Dermis blood vessel endothelial cell (primary cell): ENCODE results near the gene ZFX. TPM values are rescaled to one million over a fixed set of nuclear protein-coding genes. Genes with fewer than 3 reads are reported as not detected.
A peak's percentile ranks its signal among the peaks of the same experiment; 100 is the strongest.

Source experiments
- DNase-seq: peaks from one replicate; pipeline ENCODE4 v3.0.0; 2010
- total RNA-seq: library from RNA; depleted of rRNA; stranded (reverse); fragments of >200 nt; gene quantifications from 2 replicates; pipeline ENCODE4 v1.2.3, GENCODE V29; 2014

ZFX gene
- total RNA-seq, 1 donor from 2014 or later, result 91.2 TPM

DNA sequence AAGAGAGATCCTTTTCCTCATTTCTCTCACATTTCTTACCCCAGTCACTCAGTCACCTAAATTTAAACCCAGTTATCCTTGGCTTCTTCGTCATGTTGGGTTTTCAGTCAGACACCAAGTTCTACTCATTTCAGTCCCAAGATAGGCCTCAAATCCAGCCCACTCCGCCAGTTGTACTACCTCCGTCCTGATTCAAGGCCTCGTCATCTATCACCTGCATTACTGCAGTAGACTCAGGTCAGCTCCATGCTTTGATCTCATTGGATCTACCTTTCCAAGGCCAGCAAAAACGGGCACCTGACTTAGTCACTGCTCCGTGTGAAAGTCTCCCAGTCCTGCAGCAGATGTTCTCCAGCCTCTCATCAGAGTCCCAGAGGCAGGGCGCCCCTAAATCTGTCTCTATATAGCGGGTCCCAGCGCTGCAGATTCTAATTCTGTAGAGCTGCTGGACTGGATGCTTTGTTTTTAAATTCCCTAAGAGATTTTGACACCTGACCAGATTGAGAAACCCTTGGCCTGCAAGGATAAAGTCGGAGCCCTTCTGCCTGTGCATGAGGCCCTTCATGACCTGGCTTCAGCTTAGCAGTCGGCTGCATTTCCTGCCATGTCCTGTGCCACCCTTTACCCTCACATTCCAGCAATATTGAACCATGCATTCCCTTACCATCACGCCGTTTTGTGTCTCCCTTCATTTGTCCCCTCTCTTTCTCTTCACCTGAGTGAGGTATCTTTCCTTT lies 53.7 kb downstream of the ZFX start:
- no peak for DNase-seq

GRCh38 chrX:24204331-24204730 lies 54.8 kb downstream of the ZFX start:
- DNase-seq, result no peak

GRCh38 chrX:24204958-24205357 lies 55.4 kb downstream of the ZFX start:
- no peak for DNase-seq

DNA sequence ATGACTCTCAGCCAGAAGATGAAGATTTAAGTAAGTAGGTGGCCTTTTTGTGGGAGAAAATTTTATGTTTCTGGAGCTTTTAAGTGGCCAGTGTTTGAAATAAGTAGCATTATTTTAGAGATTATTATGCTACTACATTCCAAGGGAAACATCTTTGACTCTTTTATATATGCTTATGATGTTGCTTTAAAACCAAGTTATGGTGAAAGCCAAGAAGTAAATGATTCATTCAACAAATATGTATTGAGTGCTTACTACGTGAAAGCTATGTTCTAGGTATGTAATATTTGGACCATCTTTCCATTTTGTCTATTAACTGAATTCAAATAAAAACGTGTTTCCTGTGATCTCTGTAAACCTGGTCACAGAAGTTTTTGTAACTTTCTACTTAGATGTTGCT lies 58.3 kb downstream of the ZFX start:
- DNase-seq, result no peak

- DNase-seq, result no peak
These were observed 59.1 kb downstream of the ZFX start for GRCh38 chrX:24208496-24209240.

GRCh38 chrX:24210190-24210589 lies 60.7 kb downstream of the ZFX start:
- DNase-seq, result no peak

DNA sequence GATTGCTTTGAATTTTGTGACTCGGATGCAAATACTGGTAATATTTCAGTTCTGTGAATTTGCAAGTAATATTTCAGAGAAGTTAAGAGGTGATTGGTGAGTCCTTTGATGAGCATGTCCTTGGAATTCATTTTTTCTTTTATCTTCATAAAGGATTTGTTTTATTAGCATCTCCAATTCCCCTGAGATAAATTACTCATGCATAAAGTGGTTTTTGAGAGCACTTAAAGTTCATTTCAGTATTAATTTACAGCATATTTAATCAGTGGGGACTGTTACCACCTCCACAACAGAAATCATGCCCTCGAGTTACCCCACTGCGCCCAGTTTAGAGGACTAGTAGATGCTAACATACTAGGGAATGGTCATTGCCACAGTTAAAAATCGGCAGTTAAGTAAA lies 65.0 kb downstream of the ZFX start:
- DNase-seq, result no peak

DNA sequence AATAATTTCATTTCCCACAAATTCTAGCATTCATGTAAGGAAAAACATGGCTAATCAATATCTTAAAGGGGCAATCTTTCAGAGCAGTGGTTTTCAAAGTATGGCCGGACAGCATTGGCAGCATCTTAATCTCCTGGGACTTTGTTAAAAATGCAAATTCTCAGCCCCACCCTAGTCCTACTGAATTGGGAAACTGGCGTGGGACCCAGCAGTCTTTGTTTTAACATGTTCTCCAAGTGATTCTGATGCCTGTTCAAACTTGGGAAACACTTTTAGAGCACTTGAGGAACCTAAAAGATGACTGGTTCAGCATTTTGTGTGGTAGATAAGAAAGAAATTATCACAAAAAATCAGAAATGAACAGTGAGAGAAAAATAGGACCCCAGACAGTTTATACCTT lies 65.7 kb downstream of the ZFX start:
- no peak for DNase-seq

- no peak for DNase-seq
These were observed 66.5 kb downstream of the ZFX start for GRCh38 chrX:24216037-24216436.

GRCh38 chrX:24216827-24217226 lies 67.3 kb downstream of the ZFX start:
- DNase-seq, result no peak

DNA sequence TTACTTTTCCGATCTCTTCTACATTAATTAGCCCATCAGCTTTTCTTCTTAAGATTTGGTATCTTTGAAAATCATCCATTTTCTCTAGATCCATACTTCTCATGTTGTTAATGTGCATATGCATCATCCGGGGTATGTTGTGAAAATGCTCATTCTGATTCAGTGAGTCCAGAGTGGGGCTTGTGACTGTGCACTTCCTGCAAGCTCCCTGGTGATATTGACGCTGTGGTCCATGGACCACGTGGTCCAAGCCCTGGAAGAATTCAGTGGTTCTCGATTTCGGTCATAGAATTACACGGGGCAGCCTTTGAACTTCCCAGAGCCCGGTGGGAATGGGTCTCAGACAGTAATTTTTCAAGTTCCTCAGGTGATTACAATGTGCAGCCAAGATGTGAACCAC lies 69.8 kb downstream of the ZFX start:
- DNase-seq, result no peak

- DNase-seq, result no peak
These were observed 72.3 kb downstream of the ZFX start for GRCh38 chrX:24221872-24222271.

DNA sequence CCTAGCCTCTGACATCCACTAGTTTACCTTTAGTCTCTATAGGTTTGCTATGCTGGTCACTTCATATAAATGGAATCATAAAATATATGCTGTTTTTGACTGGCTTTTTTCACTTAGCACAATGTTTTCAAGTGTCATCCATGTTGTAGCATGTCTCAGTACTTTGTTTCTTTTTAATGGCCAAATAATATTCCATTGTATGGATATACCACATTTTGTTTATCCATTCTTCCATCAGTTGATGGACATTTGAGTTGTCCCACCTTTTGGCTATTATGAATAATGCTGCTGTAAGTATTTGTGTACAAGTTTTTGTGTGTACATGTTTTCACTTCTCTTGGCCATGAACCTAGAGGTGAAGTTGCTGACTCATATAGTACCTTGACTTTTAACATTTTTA lies 75.7 kb downstream of the ZFX start:
- DNase-seq, result no peak

GRCh38 chrX:24226176-24226575 lies 76.6 kb downstream of the ZFX start:
- no peak for DNase-seq

GRCh38 chrX:24228596-24228995 lies 79.1 kb downstream of the ZFX start:
- no peak for DNase-seq

DNA sequence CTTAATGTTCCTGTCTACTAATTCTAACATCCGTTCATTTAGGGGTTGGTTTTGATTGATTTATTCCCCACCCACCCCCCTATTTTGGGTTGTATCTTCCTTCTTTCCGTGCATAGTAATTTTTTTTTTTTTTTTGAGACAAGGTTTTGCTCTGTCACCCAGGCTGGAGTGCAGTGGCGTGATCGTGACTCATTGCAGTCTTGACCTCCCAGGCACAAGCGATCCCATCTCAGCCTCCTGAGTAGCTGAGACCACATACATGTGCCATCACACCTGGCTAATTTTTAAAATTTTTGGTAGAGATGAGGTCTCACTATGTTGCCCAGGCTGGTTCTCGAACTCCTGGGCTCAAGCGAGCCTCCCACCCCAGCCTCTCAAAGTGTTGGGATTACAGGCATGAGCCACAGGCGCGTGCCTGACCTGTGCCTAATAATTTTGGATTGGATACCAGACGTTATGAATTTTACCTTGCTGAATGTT lies 79.9 kb downstream of the ZFX start:
- no peak for DNase-seq

GRCh38 chrX:24229976-24230375 lies 80.4 kb downstream of the ZFX start:
- no peak for DNase-seq

GRCh38 chrX:24231131-24231540 lies 81.6 kb downstream of the ZFX start:
- DNase-seq, result peak; percentile 59

GRCh38 chrX:24231641-24232179 lies 82.2 kb downstream of the ZFX start:
- DNase-seq, result no peak

- no peak for DNase-seq
These were observed 83.3 kb downstream of the ZFX start for GRCh38 chrX:24232796-24233195.

- DNase-seq, result no peak
These were observed 85.7 kb downstream of the ZFX start for GRCh38 chrX:24235084-24235710.

GRCh38 chrX:24241822-24242648 lies 92.5 kb downstream of the ZFX start:
- DNase-seq, result peak; percentile 51
